GM08714 (cell line): ENCODE results near the gene SERINC2.
A peak's percentile ranks its signal among the peaks of the same experiment; 100 is the strongest.
"Not testable (repeated sequence)": the region's sequence is repeated elsewhere in the genome, so short reads cannot be mapped to it uniquely, and the experiment has no call there.

ENCODE experiments used
- H3K4me3 ChIP-seq: fragments of 200-500 bp; sonication (Bioruptor generic); 2 replicates; pipeline ENCODE4 v1.5.1; 2014; ENCODE audit warnings: mild to moderate bottlenecking, low read length, inconsistent platforms
- ZNF274 ChIP-seq: IDR thresholded peaks from 2 replicates; pipeline ENCODE4 v1.6.1; 2012; ENCODE audit warnings: mild to moderate bottlenecking, low read depth, low read length

Gene SERINC2

GRCh38 chr1:31377364-31377863 lies 35.6 kb upstream of the SERINC2 start:
- no peak overlapping the region for H3K4me3 ChIP-seq
- TF ChIP-seq ZNF274 = no peak

DNA sequence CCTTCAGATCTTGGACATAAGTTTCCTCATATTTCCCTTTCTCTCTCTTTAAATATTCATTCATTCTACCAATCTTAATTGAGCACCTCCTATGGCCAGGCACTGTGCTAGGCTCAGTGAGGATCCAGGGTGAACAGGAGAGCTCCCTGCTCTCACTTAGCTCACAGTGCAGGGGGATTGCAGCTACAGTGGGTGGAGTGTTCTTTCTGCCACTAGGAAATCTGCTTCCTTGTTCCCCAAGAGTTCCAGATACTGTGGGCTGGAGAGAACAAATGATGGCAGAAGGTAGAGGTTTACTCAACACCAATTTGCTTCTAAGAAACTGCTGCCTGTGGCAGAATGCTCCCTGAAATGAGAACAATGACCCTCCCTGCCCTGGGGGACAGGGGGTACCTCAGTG lies 35.0 kb upstream of the SERINC2 start:
- TF ChIP-seq ZNF274 = no peak
- H3K4me3 ChIP-seq = no peak overlapping the region

- no peak for TF ChIP-seq ZNF274
- no peak overlapping the region for H3K4me3 ChIP-seq
Measured at GRCh38 chr1:31380181-31380580, 32.8 kb upstream of the SERINC2 start.

DNA sequence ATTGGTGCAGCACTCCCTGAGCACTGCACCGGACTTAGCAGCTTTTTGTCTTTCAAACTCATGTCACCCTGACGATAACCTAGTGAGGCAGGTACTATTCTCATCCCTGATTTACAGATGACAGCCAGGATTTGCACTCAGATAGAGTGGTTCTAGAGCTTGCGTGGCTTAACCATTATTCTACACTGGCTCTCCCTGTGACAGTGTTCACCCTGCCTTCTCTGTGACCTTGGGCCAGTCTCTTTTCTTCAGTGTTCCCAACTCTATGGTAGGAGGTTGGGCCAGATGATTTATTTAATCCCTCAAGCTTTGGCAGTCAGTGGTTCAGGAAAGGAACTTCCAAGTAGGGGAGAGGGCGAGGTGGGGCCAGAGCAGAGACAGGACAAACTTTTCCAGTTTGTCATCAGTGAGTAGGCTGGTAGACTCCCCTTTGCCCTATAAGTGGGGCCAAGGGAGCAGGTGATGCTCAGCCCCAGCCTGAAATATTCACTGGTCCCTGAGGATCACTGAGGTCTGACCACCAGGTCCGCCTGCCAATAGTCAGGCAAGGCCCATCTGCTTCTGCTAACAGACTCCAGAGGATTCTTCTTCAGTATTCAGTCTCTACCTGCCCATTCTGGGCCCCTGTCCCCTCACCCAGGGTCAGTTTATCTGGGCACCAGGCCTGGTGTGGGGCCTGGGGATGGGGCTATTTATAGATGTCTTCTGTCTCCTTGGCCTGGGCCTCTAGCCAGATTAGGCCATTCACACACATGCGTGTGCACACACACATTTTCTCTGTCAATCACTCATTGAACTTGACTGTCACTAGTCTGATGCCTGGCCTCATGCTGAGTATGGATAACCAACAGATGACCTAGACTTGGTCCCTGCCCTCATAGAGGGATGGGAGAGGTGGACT lies 31.4 kb upstream of the SERINC2 start:
- TF ChIP-seq ZNF274 = no peak
- H3K4me3 ChIP-seq = no peak overlapping the region

DNA sequence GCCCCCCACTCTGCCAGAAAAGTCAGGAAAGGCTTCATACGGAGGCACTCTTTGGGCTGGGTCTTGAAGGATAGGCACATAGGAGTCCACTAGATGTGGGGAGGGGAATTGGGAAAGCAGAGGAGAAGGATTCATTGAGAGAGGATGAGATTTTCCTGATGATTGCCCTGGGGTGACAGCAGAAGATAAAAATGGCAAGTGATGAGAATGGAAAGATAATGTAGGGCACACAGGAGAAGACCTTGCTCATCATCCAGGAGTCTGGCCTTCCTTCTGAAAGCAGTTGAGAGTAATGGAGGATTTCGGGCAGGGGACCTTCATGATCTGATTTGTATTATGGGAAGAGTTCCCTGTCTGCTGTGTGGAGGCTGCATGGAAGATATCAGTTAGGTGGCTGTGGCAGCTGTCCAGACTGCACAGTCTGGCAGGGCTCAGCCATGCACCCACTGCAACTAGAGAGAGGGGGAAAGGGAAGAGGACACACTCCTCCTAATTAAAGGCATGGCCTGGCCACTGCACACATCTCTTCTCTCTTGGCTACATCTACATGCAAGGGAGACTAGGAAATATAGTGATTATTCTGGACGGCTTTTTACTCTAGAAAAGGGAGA lies 30.5 kb upstream of the SERINC2 start:
- no peak overlapping the region for H3K4me3 ChIP-seq
- TF ChIP-seq ZNF274 = no peak

- no peak overlapping the region for H3K4me3 ChIP-seq
- TF ChIP-seq ZNF274 = no peak
Measured at GRCh38 chr1:31383967-31384366, 29.0 kb upstream of the SERINC2 start.

GRCh38 chr1:31386576-31387243 lies 26.3 kb upstream of the SERINC2 start:
- H3K4me3 ChIP-seq = not testable (repeated sequence)

- no peak overlapping the region for H3K4me3 ChIP-seq
- no peak for TF ChIP-seq ZNF274
Measured at GRCh38 chr1:31387612-31388011, 25.4 kb upstream of the SERINC2 start.

DNA sequence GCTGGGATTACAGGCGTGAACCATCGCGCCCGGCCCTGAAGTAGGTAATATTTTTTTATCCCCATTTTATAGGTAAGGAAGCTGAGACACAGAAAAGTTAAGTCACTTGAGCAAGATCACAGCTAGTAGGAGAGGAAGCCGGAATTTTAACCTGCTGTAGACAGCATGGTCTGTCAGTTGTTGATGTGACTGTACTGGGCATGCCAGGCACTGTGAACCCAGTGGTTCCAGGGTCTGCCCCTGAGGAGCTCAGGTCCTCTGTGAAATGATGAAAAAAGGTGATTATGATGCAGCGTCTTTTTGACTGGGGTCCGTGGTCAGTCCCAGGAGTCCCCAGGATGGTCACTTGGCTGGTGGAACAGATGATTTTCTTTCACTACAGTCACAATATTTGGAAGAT lies 23.4 kb upstream of the SERINC2 start:
- TF ChIP-seq ZNF274 = no peak
- H3K4me3 ChIP-seq = no peak overlapping the region

- no peak for TF ChIP-seq ZNF274
Measured at GRCh38 chr1:31390071-31390470, 22.9 kb upstream of the SERINC2 start.

GRCh38 chr1:31393463-31393862 lies 19.6 kb upstream of the SERINC2 start:
- H3K4me3 ChIP-seq = no peak overlapping the region
- no peak for TF ChIP-seq ZNF274

More at GRCh38 chr1:31390071-31390470, 22.9 kb upstream of the SERINC2 start:
- H3K4me3 ChIP-seq = no peak overlapping the region

DNA sequence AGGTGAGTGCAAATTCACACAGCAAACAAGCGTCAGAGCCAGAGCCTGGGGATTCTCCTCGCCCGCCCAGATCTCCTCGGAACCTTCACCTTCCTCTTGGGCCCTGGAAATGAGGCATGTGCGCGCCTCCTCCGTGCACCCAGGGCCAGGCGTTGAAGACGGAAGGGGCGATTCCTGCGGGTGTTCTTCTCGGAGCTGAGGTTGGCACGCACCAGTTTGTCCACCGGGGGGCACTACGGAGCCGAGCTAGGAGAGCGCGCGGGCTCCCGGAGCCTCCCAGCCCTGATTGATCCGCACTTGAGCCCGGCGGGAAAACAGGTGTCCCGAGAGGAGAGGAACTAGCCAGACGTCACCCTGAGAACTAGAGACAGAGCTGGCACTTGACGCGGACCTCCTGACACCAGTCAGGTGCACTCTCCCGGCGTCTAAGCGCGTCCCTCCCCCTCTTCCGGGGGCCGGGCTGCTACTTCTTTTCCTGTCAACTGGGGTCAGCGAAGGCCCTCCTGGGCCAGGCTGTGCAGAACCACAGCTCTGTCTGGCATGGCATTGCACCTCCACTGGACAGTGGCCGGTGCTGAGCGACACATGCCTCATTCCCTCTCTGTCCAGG lies 18.3 kb upstream of the SERINC2 start:
- H3K4me3 ChIP-seq = peak overlapping the region; percentile 25; the same call in 1 of the 2 replicates
- TF ChIP-seq ZNF274 = no peak

GRCh38 chr1:31396633-31397351 lies 16.2 kb upstream of the SERINC2 start:
- H3K4me3 ChIP-seq = no peak overlapping the region
- no peak for TF ChIP-seq ZNF274
